ENCODE results near the gene SEC11A.
"Not testable (repeated sequence)": the region's sequence is repeated elsewhere in the genome, so short reads cannot be mapped to it uniquely, and the experiment has no call there.

Gene SEC11A

GRCh38 chr15:84669726-84670125 is 46.2 kb downstream of the SEC11A start:
- no peak for FAIRE-seq

- no peak for FAIRE-seq
Observed at GRCh38 chr15:84668221-84668982, 47.5 kb downstream of the SEC11A start.

- no peak for FAIRE-seq
Observed at GRCh38 chr15:84666373-84666772, 49.6 kb downstream of the SEC11A start.

- FAIRE-seq = no peak
Observed at GRCh38 chr15:84661001-84661400, 54.9 kb downstream of the SEC11A start.

- no peak for FAIRE-seq
Observed at GRCh38 chr15:84659904-84660781, 55.8 kb downstream of the SEC11A start.

GRCh38 chr15:84658788-84659411 is 57.0 kb downstream of the SEC11A start:
- FAIRE-seq = no peak

- no peak for FAIRE-seq
Observed at GRCh38 chr15:84658080-84658787, 57.7 kb downstream of the SEC11A start, which contains the start of gene NMB. NMB (minus strand) TSS chr15:84658199; CDS start chr15:84658152, 47 bp downstream.

- FAIRE-seq = no peak
Observed at GRCh38 chr15:84657748-84658079, 58.2 kb downstream of the SEC11A start.

- FAIRE-seq = no peak
Observed at GRCh38 chr15:84656972-84657371, 59.0 kb downstream of the SEC11A start.

GRCh38 chr15:84654689-84655453 is 61.1 kb downstream of the SEC11A start:
- FAIRE-seq = no peak

GRCh38 chr15:84653910-84654688 is 61.8 kb downstream of the SEC11A start, which contains the start of gene WDR73:
WDR73 (minus strand) TSS chr15:84654283; CDS start chr15:84654274, 9 bp downstream.
- FAIRE-seq = peak; percentile 60

- no peak for FAIRE-seq
Observed at GRCh38 chr15:84653584-84653909, 62.4 kb downstream of the SEC11A start.

GRCh38 chr15:84649706-84650105 is 66.2 kb downstream of the SEC11A start:
- FAIRE-seq = no peak

- no peak for FAIRE-seq
Observed at GRCh38 chr15:84648539-84648938, 67.4 kb downstream of the SEC11A start.

- FAIRE-seq = no peak
Observed at GRCh38 chr15:84647726-84648125, 68.2 kb downstream of the SEC11A start.

GRCh38 chr15:84645997-84646396 is 69.9 kb downstream of the SEC11A start:
- no peak for FAIRE-seq

- no peak for FAIRE-seq
Observed at GRCh38 chr15:84645496-84645895, 70.4 kb downstream of the SEC11A start.

- no peak for FAIRE-seq
Observed at GRCh38 chr15:84643838-84644237, 72.1 kb downstream of the SEC11A start.

- FAIRE-seq = not testable (repeated sequence)
Observed at GRCh38 chr15:84642640-84643039, 73.3 kb downstream of the SEC11A start.

GRCh38 chr15:84641871-84642270 is 74.1 kb downstream of the SEC11A start:
- FAIRE-seq = not testable (repeated sequence)

GRCh38 chr15:84638103-84638502 is 77.8 kb downstream of the SEC11A start:
- FAIRE-seq = peak; percentile 53

Measured in islet of Langerhans (tissue), 1 donor.